ENCODE results near the gene C11orf16. TPM values are rescaled to one million over a fixed set of nuclear protein-coding genes. Genes with fewer than 3 reads are reported as not detected.

C11orf16 gene
- total and polyA plus RNA-seq, 2 of the 8 experiments (the other 6 are each of a cell fraction or from before 2014, with no cell fraction given): 0.08 TPM; not detected in 1

- no peaks in the 10 kb centered on the region for H4K20me1 ChIP-seq (replicated peaks in 1 of 2; ENCODE audit: control insufficient read depth in 1 of 2, insufficient read depth in 2 of 2, low read length in 2 of 2)
- H3K56ac ChIP-seq (replicated peaks; ENCODE audit: insufficient read length, low read depth, low read length): no peak overlapping the region
- no peak for DNase-seq (ENCODE audit: low read depth in 1 of 2, low spot score in 2 of 2)
- H2BK15ac ChIP-seq (ENCODE audit: low read length): no peak overlapping the region
- CTCF ChIA-PET (ENCODE audit: partially characterized antibody): no interaction called here
- no peaks in the 10 kb centered on the region for H3K4me1 ChIP-seq (replicated peaks in 1 of 4; ENCODE audit: control insufficient read depth in 3 of 4, insufficient read depth in 4 of 4, low read length in 3 of 4)
- H3K27me3 ChIP-seq (replicated peaks in 1 of 4; ENCODE audit: control insufficient read depth in 3 of 4, extremely low read depth in 1 of 4, insufficient read depth in 3 of 4, low read length in 3 of 4): no peaks in the 10 kb centered on the region
- H3K79me1 ChIP-seq (ENCODE audit: low read depth, low read length): no peaks in the 10 kb centered on the region
- H3K4ac ChIP-seq (replicated peaks; ENCODE audit: insufficient read length, low read depth, low read length): no peak overlapping the region
- H4K5ac ChIP-seq (ENCODE audit: insufficient read length, low read depth, low read length): no peak overlapping the region
- H2BK120ac ChIP-seq (replicated peaks; ENCODE audit: low read depth, low read length): no peak overlapping the region
- H3K27ac ChIP-seq (ENCODE audit: low read depth, low read length): no peak overlapping the region
- H4K91ac ChIP-seq (replicated peaks; ENCODE audit: insufficient read length, low read length): no peak overlapping the region
- H3K18ac ChIP-seq (ENCODE audit: extremely low read depth, low read length): no peak overlapping the region
- H3K4me2 ChIP-seq (ENCODE audit: insufficient read depth in 1 of 2, low read depth in 2 of 2, low read length in 2 of 2): no peak overlapping the region
- H2AFZ ChIP-seq (ENCODE audit: low read length): no peak overlapping the region
- H3K23ac ChIP-seq (ENCODE audit: insufficient read length): no peak overlapping the region
- no peak overlapping the region for H3K14ac ChIP-seq (ENCODE audit: insufficient read length)
- H3K36me3 ChIP-seq (ENCODE audit: control insufficient read depth in 2 of 4, insufficient read depth in 4 of 4, low read length in 3 of 4): no peaks in the 10 kb centered on the region
- H3K9ac ChIP-seq (replicated peaks in 1 of 4; ENCODE audit: extremely low read depth in 1 of 4, low read depth in 3 of 4, low read length in 3 of 4): no peak overlapping the region
- no peaks in the 10 kb centered on the region for H3K79me2 ChIP-seq (ENCODE audit: control insufficient read depth in 1 of 2, insufficient read depth in 2 of 2, low read length in 2 of 2)
- H2BK20ac ChIP-seq (ENCODE audit: low read length): no peak overlapping the region
- TF ChIP-seq KDM1A (IDR thresholded peaks at IDR 0.05; ENCODE audit: borderline replicate concordance, low read length) (no peak), MAFK (IDR thresholded peaks at IDR 0.05; ENCODE audit: low read depth, low read length) (no peak), RNF2 (IDR thresholded peaks at IDR 0.05; ENCODE audit: borderline replicate concordance, low read depth, low read length, missing control alignments, poor library complexity, severe bottlenecking) (no peak), SP1 (IDR thresholded peaks at IDR 0.05; ENCODE audit: low read depth, low read length) (no peak), RBBP5 (IDR thresholded peaks at IDR 0.05; ENCODE audit: borderline replicate concordance, low read depth, low read length) (no peak)
- no peaks in the 10 kb centered on the region for H3K23me2 ChIP-seq (ENCODE audit: low read depth, low read length)
- H2AK5ac ChIP-seq (ENCODE audit: low read depth, low read length): no peak overlapping the region
- no peak overlapping the region for H2BK5ac ChIP-seq (ENCODE audit: low read depth, low read length)
- H3K4me3 ChIP-seq (ENCODE audit: extremely low read depth in 1 of 4, insufficient read depth in 2 of 4, low read depth in 3 of 4, low read length in 4 of 4): no peak overlapping the region
- no peak overlapping the region for H2BK12ac ChIP-seq (ENCODE audit: low read depth, low read length)
- no peak overlapping the region for H4K8ac ChIP-seq (ENCODE audit: extremely low read depth, insufficient read depth, low read length)
- POLR2A ChIA-PET (ENCODE audit: partially characterized antibody): no interaction called here
- peaks cover 0 to 3% of the 10 kb centered on the region in 2 experiments; a peak in 1 of 4 replicates for H3K9me3 ChIP-seq (ENCODE audit: insufficient read depth in 2 of 2, low read depth in 1 of 2, low read length in 1 of 2)
- FAIRE-seq: no peak
Measured at GRCh38 chr11:8899119-8899753, 33.5 kb downstream of the C11orf16 start.
